Thoracic aorta (tissue), 2 donors: Measurements from ENCODE around the gene TMPRSS11F. TPM values are rescaled to one million over a fixed set of nuclear protein-coding genes. Genes with fewer than 3 reads are reported as not detected.

ENCODE experiments used
- ATAC-seq: fragments of 150-250 bp; one replicate; pipeline ENCODE4 v1.8.0; 2017; ENCODE audit warnings: low read depth; ENCODE audit not compliant: insufficient number of reproducible peaks, low FRiP score
- DNase-seq: peaks from one replicate; pipeline ENCODE4 v3.0.0-alpha.2; 2020; ENCODE audit warnings: low spot score
- H3K27ac ChIP-seq, 2 donors: fragments of 200-600 bp; sonication (generic); 1 replicate in 1 of 2; 2 replicates in 1 of 2; pipeline ENCODE4 v1.5.1; 2016; ENCODE audit warnings: mild to moderate bottlenecking in 2 of 2, moderate library complexity in 2 of 2
- H3K27me3 ChIP-seq: fragments of 200-600 bp; sonication (generic); replicated peaks from 2 replicates; pipeline ENCODE4 v1.6.0; 2016; ENCODE audit warnings: mild to moderate bottlenecking; ENCODE audit not compliant: insufficient read depth
- H3K36me3 ChIP-seq: fragments of 200-600 bp; sonication (generic); one replicate; pipeline ENCODE4 v1.5.1; 2016
- H3K4me1 ChIP-seq, 2 donors: fragments of 200-600 bp; sonication (generic); 1 replicate in 1 of 2; 2 replicates in 1 of 2; pipeline versions ENCODE4 v1.5.1 to v1.6.0; 2016; ENCODE audit warnings: low read depth in 2 of 2, mild to moderate bottlenecking in 1 of 2; ENCODE audit not compliant: control insufficient read depth in 1 of 2
- H3K4me3 ChIP-seq: fragments of 200-600 bp; sonication (generic); 2 replicates; pipeline ENCODE4 v1.5.1; 2016; ENCODE audit warnings: mild to moderate bottlenecking
- H3K9me3 ChIP-seq: fragments of 200-600 bp; sonication (generic); 2 replicates; pipeline ENCODE4 v1.5.1; 2016
- total RNA-seq, 2 donors: library from RNA; depleted of rRNA; stranded (reverse); fragments of >200 nt; gene quantifications; one replicate each; pipeline versions ENCODE4 v1.1.0 to v1.2.3, GENCODE V29; 2016
- TF ChIP-seq, protein P1 (sequence below): fragments of 200-600 bp; sonication (generic); IDR thresholded peaks from one replicate; pipeline ENCODE4 v1.5.1; 2019; ENCODE audit warnings: antibody characterized with exemption

Gene TMPRSS11F
- total RNA-seq, 2 donors from 2014 or later: 0.28 TPM; not detected in 1

DNA sequence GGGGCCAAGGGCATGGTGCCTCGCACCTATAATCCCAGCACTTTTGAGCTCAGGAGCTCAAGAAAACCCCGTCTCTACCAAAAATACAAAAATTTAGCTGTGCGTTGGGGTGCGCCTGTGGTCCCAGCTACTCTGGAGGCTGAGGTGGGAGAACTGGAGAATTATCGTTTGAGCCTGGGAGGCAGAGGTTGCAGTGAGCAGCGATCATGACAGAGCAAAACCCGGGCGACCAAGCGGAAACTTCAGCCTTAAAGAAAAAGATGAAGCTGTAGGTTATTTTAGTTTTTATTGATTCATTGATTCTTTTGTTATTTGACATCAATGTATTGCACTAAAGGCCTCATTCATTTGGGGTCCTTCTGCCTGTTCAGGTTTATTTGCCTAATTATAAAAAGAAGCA, 5.4 kb downstream of the TMPRSS11F start:
- no peak for DNase-seq
- no peak overlapping the region for H3K27ac ChIP-seq
- H3K9me3 ChIP-seq: no peaks in the 10 kb centered on the region
- TF ChIP-seq, protein P1, sequence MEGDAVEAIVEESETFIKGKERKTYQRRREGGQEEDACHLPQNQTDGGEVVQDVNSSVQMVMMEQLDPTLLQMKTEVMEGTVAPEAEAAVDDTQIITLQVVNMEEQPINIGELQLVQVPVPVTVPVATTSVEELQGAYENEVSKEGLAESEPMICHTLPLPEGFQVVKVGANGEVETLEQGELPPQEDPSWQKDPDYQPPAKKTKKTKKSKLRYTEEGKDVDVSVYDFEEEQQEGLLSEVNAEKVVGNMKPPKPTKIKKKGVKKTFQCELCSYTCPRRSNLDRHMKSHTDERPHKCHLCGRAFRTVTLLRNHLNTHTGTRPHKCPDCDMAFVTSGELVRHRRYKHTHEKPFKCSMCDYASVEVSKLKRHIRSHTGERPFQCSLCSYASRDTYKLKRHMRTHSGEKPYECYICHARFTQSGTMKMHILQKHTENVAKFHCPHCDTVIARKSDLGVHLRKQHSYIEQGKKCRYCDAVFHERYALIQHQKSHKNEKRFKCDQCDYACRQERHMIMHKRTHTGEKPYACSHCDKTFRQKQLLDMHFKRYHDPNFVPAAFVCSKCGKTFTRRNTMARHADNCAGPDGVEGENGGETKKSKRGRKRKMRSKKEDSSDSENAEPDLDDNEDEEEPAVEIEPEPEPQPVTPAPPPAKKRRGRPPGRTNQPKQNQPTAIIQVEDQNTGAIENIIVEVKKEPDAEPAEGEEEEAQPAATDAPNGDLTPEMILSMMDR: no peak
- no peaks in the 10 kb centered on the region for H3K36me3 ChIP-seq
- no peak overlapping the region for H3K4me3 ChIP-seq
- no peak for ATAC-seq
- no peaks in the 10 kb centered on the region for H3K4me1 ChIP-seq
- no peaks in the 10 kb centered on the region for H3K27me3 ChIP-seq

DNA sequence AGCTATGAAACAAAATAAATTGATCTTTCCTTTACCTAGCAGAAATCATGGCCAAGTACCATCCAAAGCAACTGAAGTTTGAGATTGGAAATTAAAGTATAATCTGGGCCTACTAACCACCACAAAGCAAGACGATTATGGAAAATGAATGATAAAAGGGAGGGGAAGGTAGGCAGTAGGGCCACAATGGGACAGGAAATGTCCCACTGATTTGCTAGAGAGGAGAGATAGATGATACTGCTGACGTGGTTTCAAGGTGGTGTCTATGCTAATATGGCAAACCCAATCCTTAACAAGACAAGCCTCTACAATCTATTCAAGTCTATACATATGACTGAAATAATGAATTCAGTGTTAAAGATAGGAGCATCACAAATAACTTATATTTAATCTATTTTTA, 6.1 kb downstream of the TMPRSS11F start:
- H3K9me3 ChIP-seq: no peaks in the 10 kb centered on the region
- no peak overlapping the region for H3K4me3 ChIP-seq
- H3K27me3 ChIP-seq: no peaks in the 10 kb centered on the region
- TF ChIP-seq, protein P1: no peak
- ATAC-seq: no peak
- no peaks in the 10 kb centered on the region for H3K4me1 ChIP-seq
- no peak for DNase-seq
- H3K27ac ChIP-seq: no peak overlapping the region
- H3K36me3 ChIP-seq: no peaks in the 10 kb centered on the region

- DNase-seq: no peak
These were observed 9.7 kb downstream of the TMPRSS11F start for GRCh38 chr4:68119921-68120320.

GRCh38 chr4:68110441-68110840, 19.2 kb downstream of the TMPRSS11F start:
- no peaks in the 10 kb centered on the region for H3K27me3 ChIP-seq
- no peaks in the 10 kb centered on the region for H3K9me3 ChIP-seq
- no peak for ATAC-seq
- no peak overlapping the region for H3K4me3 ChIP-seq
- H3K27ac ChIP-seq: no peak overlapping the region
- no peaks in the 10 kb centered on the region for H3K4me1 ChIP-seq
- no peak for DNase-seq
- no peaks in the 10 kb centered on the region for H3K36me3 ChIP-seq
- TF ChIP-seq, protein P1: no peak

More at GRCh38 chr4:68119921-68120320, 9.7 kb downstream of the TMPRSS11F start:
- H3K27me3 ChIP-seq: no peaks in the 10 kb centered on the region
- ATAC-seq: no peak
- H3K4me1 ChIP-seq: no peaks in the 10 kb centered on the region
- no peak overlapping the region for H3K27ac ChIP-seq
- no peaks in the 10 kb centered on the region for H3K9me3 ChIP-seq
- H3K36me3 ChIP-seq: no peaks in the 10 kb centered on the region
- TF ChIP-seq, protein P1: no peak
- no peak overlapping the region for H3K4me3 ChIP-seq

GRCh38 chr4:68109868-68110267, 19.8 kb downstream of the TMPRSS11F start:
- H3K36me3 ChIP-seq: no peaks in the 10 kb centered on the region
- ATAC-seq (no peak), DNase-seq (no peak)
- H3K4me3 ChIP-seq: no peak overlapping the region
- TF ChIP-seq, protein P1: no peak
- no peaks in the 10 kb centered on the region for H3K9me3 ChIP-seq
- no peaks in the 10 kb centered on the region for H3K27me3 ChIP-seq
- no peaks in the 10 kb centered on the region for H3K4me1 ChIP-seq
- no peak overlapping the region for H3K27ac ChIP-seq
